Retinal pigment epithelial cell (primary cell): ENCODE data around the gene MSH4.
"Not testable (repeated sequence)": the region's sequence is repeated elsewhere in the genome, so short reads cannot be mapped to it uniquely, and the experiment has no call there.

ENCODE experiments used
- DNase-seq: peaks from one replicate; pipeline ENCODE4 v3.0.0-alpha.2; 2010; ENCODE audit warnings: low read depth
- H3K4me3 ChIP-seq: 2 replicates; pipeline ENCODE4 v1.5.1; 2011; ENCODE audit warnings: mild to moderate bottlenecking, low read length, control low read depth, moderate library complexity
- CTCF ChIP-seq: conservative IDR thresholded peaks from 2 replicates; pipeline ENCODE4 v1.5.1; 2011; ENCODE audit warnings: low read depth, low read length, control low read depth, inconsistent platforms

Gene MSH4

GRCh38 chr1:75771978-75772377 is 24.7 kb upstream of the MSH4 start:
- DNase-seq: no peak
- no peak for TF ChIP-seq CTCF
- H3K4me3 ChIP-seq: no peak overlapping the region

GRCh38 chr1:75777812-75778211 is 18.9 kb upstream of the MSH4 start:
- not testable (repeated sequence) for DNase-seq, H3K4me3 ChIP-seq

GRCh38 chr1:75778694-75779093 is 18.0 kb upstream of the MSH4 start:
- not testable (repeated sequence) for DNase-seq, H3K4me3 ChIP-seq

GRCh38 chr1:75780183-75780582 is 16.5 kb upstream of the MSH4 start:
- H3K4me3 ChIP-seq, DNase-seq: not testable (repeated sequence)

- DNase-seq: not testable (repeated sequence)
Measured at GRCh38 chr1:75783920-75784319, 12.8 kb upstream of the MSH4 start.

GRCh38 chr1:75785320-75785982 is 11.2 kb upstream of the MSH4 start:
- no peak for TF ChIP-seq CTCF
- peak overlapping the region; percentile 85 for H3K4me3 ChIP-seq

More at GRCh38 chr1:75783920-75784319, 12.8 kb upstream of the MSH4 start:
- H3K4me3 ChIP-seq: not testable (repeated sequence)

GRCh38 chr1:75785983-75786853 is 10.5 kb upstream of the MSH4 start, which contains the start of gene RABGGTB:
RABGGTB (plus strand) TSS chr1:75786256; CDS start chr1:75786272, 16 bp downstream.
- peak within 1 kb of the TSS; percentile 85 for H3K4me3 ChIP-seq
- no peak for TF ChIP-seq CTCF
- peak; percentile 88 for DNase-seq

More at GRCh38 chr1:75785320-75785982, 11.2 kb upstream of the MSH4 start:
- no peak for DNase-seq

GRCh38 chr1:75786901-75787493 is 9.7 kb upstream of the MSH4 start:
- DNase-seq: no peak
- TF ChIP-seq CTCF: no peak
- H3K4me3 ChIP-seq: peak overlapping the region; percentile 85

- DNase-seq: no peak
- no peak for TF ChIP-seq CTCF
Measured at GRCh38 chr1:75787524-75787923, 9.2 kb upstream of the MSH4 start.

More at GRCh38 chr1:75787524-75787923, 9.2 kb upstream of the MSH4 start:
- H3K4me3 ChIP-seq: peak overlapping the region; percentile 85
